Gastroesophageal sphincter (tissue), 4 donors: ENCODE results near the gene PATL2. TPM values are rescaled to one million over a fixed set of nuclear protein-coding genes. Genes with fewer than 3 reads are reported as not detected.
"Not testable (repeated sequence)": the region's sequence is repeated elsewhere in the genome, so short reads cannot be mapped to it uniquely, and the experiment has no call there.

Experiments used
- ATAC-seq: fragments of 150-250 bp; one replicate; pipeline ENCODE4 v1.9.1; 2016; ENCODE audit warnings: mild to moderate bottlenecking, moderate library complexity
- H3K27ac ChIP-seq, 4 donors: fragments of 200-600 bp; sonication (generic) in 3 of 4; 1 replicate in 3 of 4; 2 replicates in 1 of 4; pipeline ENCODE4 v1.5.1; 2016 to 2019
- H3K27me3 ChIP-seq: fragments of 200-600 bp; sonication (generic); one replicate; pipeline ENCODE4 v1.5.1; 2019
- H3K36me3 ChIP-seq, 2 donors: fragments of 200-600 bp; sonication (generic); one replicate each; pipeline ENCODE4 v1.5.1; 2019; ENCODE audit warnings: control low read depth in 1 of 2
- H3K4me1 ChIP-seq, 3 donors: fragments of 200-600 bp; sonication (generic); 1 replicate in 2 of 3; 2 replicates in 1 of 3; pipeline ENCODE4 v1.5.1; 2016 to 2019; ENCODE audit warnings: control low read depth in 2 of 3
- H3K4me3 ChIP-seq, 2 donors: fragments of 200-600 bp; sonication (generic); one replicate each; pipeline ENCODE4 v1.5.1; 2019; ENCODE audit warnings: mild to moderate bottlenecking in 1 of 2, moderate library complexity in 1 of 2
- H3K9me3 ChIP-seq, 3 donors: fragments of 200-600 bp; sonication (generic); one replicate each; pipeline ENCODE4 v1.5.1; 2017 to 2019; ENCODE audit warnings: control low read depth in 2 of 3
- EP300 ChIP-seq: sonication (generic); formaldehyde crosslinking; IDR thresholded peaks from one replicate; pipeline ENCODE4 v1.6.1; 2017; ENCODE audit warnings: antibody characterized with exemption, mild to moderate bottlenecking
- POLR2A ChIP-seq, 2 donors: fragments of 450-650 bp; IDR thresholded peaks; one replicate each; pipeline ENCODE4 v1.6.1; 2017; ENCODE audit warnings: antibody characterized with exemption in 2 of 2, mild to moderate bottlenecking in 2 of 2, moderate library complexity in 1 of 2
- POLR2AphosphoS5 ChIP-seq: sonication (generic); formaldehyde crosslinking; IDR thresholded peaks from one replicate; pipeline ENCODE4 v1.6.1; 2017; ENCODE audit warnings: antibody characterized with exemption
- WGBS, 2 donors: methylation state at CpG; one replicate each; pipeline ENCODE4 v1.1.5; 2018; ENCODE audit warnings: low coverage in 1 of 2; 5-methylcytosine and 5-hydroxymethylcytosine counted together
- total RNA-seq, 4 donors: library from RNA; depleted of rRNA; stranded (reverse); fragments of >200 nt; gene quantifications; one replicate each; pipeline ENCODE4 v1.1.0, GENCODE V29; 2016
- TF ChIP-seq, protein P1 (sequence below), 4 experiments: fragments of 200-600 bp in 2 of 4; fragments of 450-650 bp in 2 of 4; sonication (generic) in 1 of 4; IDR thresholded peaks; one replicate each; pipeline ENCODE4 v1.5.1; 2017 to 2019; ENCODE audit warnings: antibody characterized with exemption in 4 of 4, mild to moderate bottlenecking in 2 of 4, moderate library complexity in 2 of 4

Gene PATL2
- total RNA-seq, 4 donors from 2014 or later = 0.81 to 1.2 (median 1.1) TPM; not detected in 1

GRCh38 chr15:44698641-44699040, 12.5 kb downstream of the PATL2 start:
- H3K4me1 ChIP-seq = no peaks in the 10 kb centered on the region
- no peak overlapping the region for H3K4me3 ChIP-seq
- peaks cover 4% of the 10 kb centered on the region for H3K27me3 ChIP-seq
- H3K36me3 ChIP-seq = no peaks in the 10 kb centered on the region
- H3K9me3 ChIP-seq = peaks cover 0 to 32% (median 0%) of the 10 kb centered on the region in 3 donors
- H3K27ac ChIP-seq = no peak overlapping the region
- ATAC-seq = no peak
- 75 to 83% methylated on average over 2 of the region's 2 CpGs for WGBS, 2 donors
- TF ChIP-seq, protein P1, sequence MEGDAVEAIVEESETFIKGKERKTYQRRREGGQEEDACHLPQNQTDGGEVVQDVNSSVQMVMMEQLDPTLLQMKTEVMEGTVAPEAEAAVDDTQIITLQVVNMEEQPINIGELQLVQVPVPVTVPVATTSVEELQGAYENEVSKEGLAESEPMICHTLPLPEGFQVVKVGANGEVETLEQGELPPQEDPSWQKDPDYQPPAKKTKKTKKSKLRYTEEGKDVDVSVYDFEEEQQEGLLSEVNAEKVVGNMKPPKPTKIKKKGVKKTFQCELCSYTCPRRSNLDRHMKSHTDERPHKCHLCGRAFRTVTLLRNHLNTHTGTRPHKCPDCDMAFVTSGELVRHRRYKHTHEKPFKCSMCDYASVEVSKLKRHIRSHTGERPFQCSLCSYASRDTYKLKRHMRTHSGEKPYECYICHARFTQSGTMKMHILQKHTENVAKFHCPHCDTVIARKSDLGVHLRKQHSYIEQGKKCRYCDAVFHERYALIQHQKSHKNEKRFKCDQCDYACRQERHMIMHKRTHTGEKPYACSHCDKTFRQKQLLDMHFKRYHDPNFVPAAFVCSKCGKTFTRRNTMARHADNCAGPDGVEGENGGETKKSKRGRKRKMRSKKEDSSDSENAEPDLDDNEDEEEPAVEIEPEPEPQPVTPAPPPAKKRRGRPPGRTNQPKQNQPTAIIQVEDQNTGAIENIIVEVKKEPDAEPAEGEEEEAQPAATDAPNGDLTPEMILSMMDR (IDR thresholded peaks at IDR 0.05) = no peak
- TF ChIP-seq POLR2AphosphoS5 (no peak), POLR2A (IDR thresholded peaks at IDR 0.05) (no peak), EP300 (no peak)

- Histone ChIP-seq H3K4me3 (no peak overlapping the region), H3K9me3 (peaks cover 0 to 23% (median 0%) of the 10 kb centered on the region in 3 donors), H3K4me1 (no peaks in the 10 kb centered on the region), H3K27me3 (peaks cover 4% of the 10 kb centered on the region), H3K36me3 (no peaks in the 10 kb centered on the region), H3K27ac (no peak overlapping the region)
- no peak for TF ChIP-seq EP300
- no peak for TF ChIP-seq POLR2A (IDR thresholded peaks at IDR 0.05)
- no peak for TF ChIP-seq POLR2AphosphoS5
- TF ChIP-seq, protein P1 (IDR thresholded peaks at IDR 0.05) = no peak
- no peak for ATAC-seq
Observed at GRCh38 chr15:44697014-44697413, 14.1 kb downstream of the PATL2 start.

- H3K4me3 ChIP-seq = no peak overlapping the region
- peaks cover 2% of the 10 kb centered on the region for H3K27me3 ChIP-seq
- TF ChIP-seq, protein P1 (IDR thresholded peaks at IDR 0.05) = no peak
- TF ChIP-seq POLR2AphosphoS5 = no peak
- TF ChIP-seq POLR2A (IDR thresholded peaks at IDR 0.05) = no peak
- TF ChIP-seq EP300 = no peak
- 35 to 43% methylated on average over 2 to 3 of the region's 3 CpGs for WGBS, 2 donors
- H3K27ac ChIP-seq = no peak overlapping the region
- peaks cover 0 to 12% (median 0%) of the 10 kb centered on the region in 3 donors for H3K9me3 ChIP-seq
- no peak for ATAC-seq
- no peaks in the 10 kb centered on the region for H3K36me3 ChIP-seq
- no peaks in the 10 kb centered on the region for H3K4me1 ChIP-seq
Observed at GRCh38 chr15:44695294-44695693, 15.8 kb downstream of the PATL2 start.

DNA sequence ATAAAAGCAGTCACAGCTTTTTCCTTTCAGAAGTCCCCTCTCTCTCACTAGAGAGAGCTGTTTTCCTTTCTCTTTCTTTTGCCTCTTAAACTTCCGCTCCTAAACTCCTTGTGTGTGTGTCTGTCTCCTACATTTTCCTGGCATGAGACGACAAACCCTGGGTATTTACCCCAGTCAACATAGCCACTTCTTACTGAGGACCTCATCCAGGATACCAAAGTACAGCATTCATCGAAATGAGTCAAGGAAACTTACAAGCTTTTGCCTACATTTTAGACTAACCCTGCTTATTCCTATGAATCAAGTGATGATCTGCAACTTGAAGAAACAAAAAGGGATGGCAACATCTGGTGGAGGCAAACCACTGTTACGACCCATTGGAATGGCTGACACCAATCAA, 16.7 kb downstream of the PATL2 start:
- Histone ChIP-seq H3K36me3 (no peaks in the 10 kb centered on the region), H3K27me3 (no peaks in the 10 kb centered on the region), H3K4me1 (no peaks in the 10 kb centered on the region), H3K27ac (no peak overlapping the region), H3K9me3 (peaks cover 0 to 3% (median 0%) of the 10 kb centered on the region in 3 donors), H3K4me3 (no peak overlapping the region)
- no peak for ATAC-seq
- TF ChIP-seq POLR2A (IDR thresholded peaks at IDR 0.05) = no peak
- TF ChIP-seq, protein P1 (IDR thresholded peaks at IDR 0.05) = no peak
- no peak for TF ChIP-seq POLR2AphosphoS5
- TF ChIP-seq EP300 = no peak
- 80 to 84% methylated on average over 4 of the region's 4 CpGs for WGBS, 2 donors

DNA sequence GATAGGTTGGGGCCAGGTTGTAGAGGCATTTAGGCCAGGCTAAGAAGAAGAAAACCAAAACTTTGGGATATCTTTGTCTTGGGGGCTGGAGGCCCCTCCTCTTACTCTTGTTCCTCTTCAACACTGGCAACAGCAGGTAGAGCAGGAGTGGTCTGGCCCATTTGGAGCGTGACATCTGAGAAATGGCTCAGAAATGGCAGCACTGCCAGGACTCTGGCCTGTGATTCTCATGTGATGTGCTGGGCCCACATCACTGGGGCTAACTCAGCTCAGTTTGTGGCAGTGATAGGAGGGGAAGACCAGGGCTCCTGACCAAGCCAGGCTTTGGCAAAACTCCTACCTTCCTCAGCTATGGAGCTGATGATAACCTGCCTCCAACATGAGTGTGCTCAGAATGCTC, 18.5 kb downstream of the PATL2 start:
- no peak for ATAC-seq

DNA sequence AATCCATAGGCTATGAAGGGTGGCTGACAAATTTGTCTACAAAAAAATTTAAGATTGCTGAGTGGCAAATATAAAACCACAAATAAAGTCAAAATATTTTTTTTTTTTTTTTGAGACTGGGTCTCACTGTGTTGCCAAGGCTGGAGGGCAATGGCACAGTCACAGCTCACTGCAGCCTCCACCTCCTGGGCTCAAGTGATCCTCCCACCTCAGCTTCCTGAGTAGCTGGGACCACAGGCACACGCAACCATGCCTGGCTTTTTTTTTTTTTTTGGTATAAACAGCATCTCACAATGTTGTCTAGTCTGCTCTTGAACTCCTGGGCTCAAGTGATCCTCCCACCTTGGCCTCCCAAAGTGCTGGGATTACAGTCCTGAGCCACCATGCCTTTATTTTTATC, 20.9 kb downstream of the PATL2 start:
- 0 to 38% methylated on average over 1 of the region's 1 CpG for WGBS, 2 donors
- H3K4me3 ChIP-seq, H3K27me3 ChIP-seq, H3K27ac ChIP-seq, H3K36me3 ChIP-seq, H3K9me3 ChIP-seq, ATAC-seq, H3K4me1 ChIP-seq: not testable (repeated sequence)

More for the DNA sequence above, 18.5 kb downstream of the PATL2 start:
- H3K9me3 ChIP-seq = no peaks in the 10 kb centered on the region
- H3K4me3 ChIP-seq = no peak overlapping the region
- WGBS, 2 donors = no CpG with 5 or more reads among the region's 1 CpG
- no peaks in the 10 kb centered on the region for H3K27me3 ChIP-seq
- no peaks in the 10 kb centered on the region for H3K4me1 ChIP-seq
- no peak overlapping the region for H3K27ac ChIP-seq
- TF ChIP-seq, protein P1 (IDR thresholded peaks at IDR 0.05) = no peak
- TF ChIP-seq POLR2AphosphoS5 (no peak), POLR2A (IDR thresholded peaks at IDR 0.05) (no peak), EP300 (no peak)
- H3K36me3 ChIP-seq = no peaks in the 10 kb centered on the region

DNA sequence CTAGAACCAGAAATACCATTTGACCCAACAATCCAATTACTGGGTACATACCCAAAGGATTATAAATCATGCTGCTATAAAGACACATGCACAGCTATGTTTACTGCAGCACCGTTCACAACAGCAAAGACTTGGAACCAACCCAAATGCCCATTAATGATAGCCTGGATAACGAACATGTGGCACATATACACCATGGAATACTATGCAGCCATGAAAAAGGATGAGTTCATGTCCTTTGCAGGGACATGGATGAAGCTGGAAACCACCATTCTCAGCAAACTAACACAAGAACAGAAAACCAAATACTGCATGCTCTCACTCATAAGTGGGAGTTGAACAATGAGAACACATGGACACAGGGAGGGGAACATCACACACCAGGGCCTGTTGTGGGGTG, 21.8 kb downstream of the PATL2 start:
- not testable (repeated sequence) for H3K4me1 ChIP-seq

More for the DNA sequence above, 21.8 kb downstream of the PATL2 start:
- H3K27ac ChIP-seq, H3K27me3 ChIP-seq, H3K36me3 ChIP-seq, H3K4me3 ChIP-seq, H3K9me3 ChIP-seq, ATAC-seq: not testable (repeated sequence)
- WGBS, 2 donors = 69 to 93% methylated on average over 2 of the region's 2 CpGs
